H1 (cell line): ENCODE results near the gene ATP10D. TPM values are rescaled to one million over a fixed set of nuclear protein-coding genes. Genes with fewer than 3 reads are reported as not detected.

Source experiments
- CTCF ChIA-PET: fragments of 300-600 bp; sonication (Branson Sonifier 250); formaldehyde crosslinking; loops from one replicate; lab custom pipeline; 2021; ENCODE audit not compliant: partially characterized antibody; lab: Charles Lee
- POLR2A ChIA-PET: fragments of 300-600 bp; sonication (Branson Sonifier 250); formaldehyde crosslinking; loops from one replicate; lab custom pipeline; 2021; ENCODE audit warnings: inconsistent platforms; ENCODE audit not compliant: partially characterized antibody; lab: Charles Lee
- DNase-seq, 2 experiments: peaks; one replicate each; pipeline versions ENCODE4 v3.0.0 to v3.0.0-alpha.2; 2010 to 2022; ENCODE audit warnings: low spot score in 2 of 2, low read depth in 1 of 2, mixed read lengths in 1 of 2
- FAIRE-seq: peaks from 2 replicates; lab custom pipeline; 2011; peaks lifted over from hg19 to GRCh38; lab: Jason Lieb, UNC
- H2AFZ ChIP-seq: 2 replicates; pipeline ENCODE4 v1.8.1; 2012; ENCODE audit warnings: low read length, inconsistent platforms
- H2AK5ac ChIP-seq: 2 replicates; pipeline ENCODE4 v1.6.1; 2013; ENCODE audit warnings: low read depth, low read length
- H2BK120ac ChIP-seq: replicated peaks from 2 replicates; pipeline ENCODE3; 2013; ENCODE audit warnings: low read depth, low read length, inconsistent platforms
- H2BK12ac ChIP-seq: 2 replicates; pipeline ENCODE4 v1.6.1; 2013; ENCODE audit warnings: low read depth, low read length
- H2BK15ac ChIP-seq: 2 replicates; pipeline ENCODE4 v1.6.1; 2013; ENCODE audit warnings: low read length
- H2BK20ac ChIP-seq: 2 replicates; pipeline ENCODE4 v1.6.1; 2013; ENCODE audit warnings: low read length
- H2BK5ac ChIP-seq: 2 replicates; pipeline ENCODE4 v1.6.1; 2013; ENCODE audit warnings: low read depth, low read length
- H3K14ac ChIP-seq: 2 replicates; pipeline ENCODE4 v1.6.1; 2013; ENCODE audit warnings: inconsistent platforms; ENCODE audit not compliant: insufficient read length
- H3K18ac ChIP-seq: 2 replicates; pipeline ENCODE4 v1.6.1; 2013; ENCODE audit warnings: low read length; ENCODE audit errors: extremely low read depth
- H3K23ac ChIP-seq: 2 replicates; pipeline ENCODE4 v1.6.1; 2013; ENCODE audit warnings: inconsistent platforms; ENCODE audit not compliant: insufficient read length
- H3K23me2 ChIP-seq: 2 replicates; pipeline ENCODE4 v1.6.1; 2013; ENCODE audit warnings: low read depth, low read length
- H3K27ac ChIP-seq: 2 replicates; pipeline ENCODE4 v1.6.1; 2011; ENCODE audit warnings: low read depth, low read length, inconsistent platforms
- H3K27me3 ChIP-seq, 4 experiments: replicated peaks in 1 of 4; 1 replicate in 1 of 4; 2 replicates in 3 of 4; pipeline versions ENCODE4 v1.6.1 to v1.8.1; 2011 to 2013; ENCODE audit warnings: low read length in 3 of 4, mild to moderate bottlenecking in 3 of 4, inconsistent platforms in 2 of 4, mixed read lengths in 2 of 4, moderate library complexity in 1 of 4; ENCODE audit not compliant: control insufficient read depth in 3 of 4, insufficient read depth in 3 of 4; ENCODE audit errors: extremely low read depth in 1 of 4
- H3K36me3 ChIP-seq, 4 experiments: 2 replicates each; pipeline versions ENCODE4 v1.6.1 to v1.8.1; 2011 to 2013; ENCODE audit warnings: mild to moderate bottlenecking in 4 of 4, low read length in 3 of 4, moderate library complexity in 2 of 4, control low read depth in 1 of 4, inconsistent platforms in 1 of 4; ENCODE audit not compliant: insufficient read depth in 4 of 4, control insufficient read depth in 2 of 4
- H3K4ac ChIP-seq: replicated peaks from 2 replicates; pipeline ENCODE3; 2013; ENCODE audit warnings: low read length, low read depth, mixed read lengths, inconsistent platforms; ENCODE audit not compliant: insufficient read length
- H3K4me1 ChIP-seq, 4 experiments: replicated peaks in 1 of 4; 1 replicate in 1 of 4; 2 replicates in 3 of 4; pipeline versions ENCODE4 v1.6.1 to v1.8.1; 2011 to 2013; ENCODE audit warnings: low read length in 3 of 4, inconsistent platforms in 2 of 4, mixed read lengths in 1 of 4; ENCODE audit not compliant: insufficient read depth in 4 of 4, control insufficient read depth in 3 of 4
- H3K4me2 ChIP-seq, 2 experiments: 2 replicates each; pipeline versions ENCODE4 v1.6.1 to v1.8.1; 2011 to 2013; ENCODE audit warnings: low read depth in 2 of 2, low read length in 2 of 2, control low read depth in 1 of 2, inconsistent platforms in 1 of 2, mild to moderate bottlenecking in 1 of 2; ENCODE audit not compliant: insufficient read depth in 1 of 2
- H3K4me3 ChIP-seq, 4 experiments: fragments of 200-600, 300-600 bp in 1 of 4; sonication (generic), shearing (Covaris generic), sonication (Bioruptor Twin) in 1 of 4; 2 replicates each; pipeline versions ENCODE4 v1.5.1 to v1.8.1; 2011 to 2016; ENCODE audit warnings: low read length in 4 of 4, low read depth in 3 of 4, control low read depth in 2 of 4, inconsistent platforms in 2 of 4, mild to moderate bottlenecking in 2 of 4, mixed read lengths in 1 of 4, moderate library complexity in 1 of 4; ENCODE audit not compliant: insufficient read depth in 2 of 4; ENCODE audit errors: extremely low read depth in 1 of 4
- H3K56ac ChIP-seq: replicated peaks from 2 replicates; pipeline ENCODE3; 2013; ENCODE audit warnings: low read depth, mild to moderate bottlenecking, mixed read lengths, low read length, inconsistent platforms; ENCODE audit not compliant: insufficient read length
- H3K79me1 ChIP-seq: 2 replicates; pipeline ENCODE4 v1.6.1; 2013; ENCODE audit warnings: low read depth, low read length, control low read depth
- H3K79me2 ChIP-seq, 2 experiments: 2 replicates each; pipeline versions ENCODE4 v1.6.1 to v1.8.1; 2012 to 2013; ENCODE audit warnings: low read length in 2 of 2, mild to moderate bottlenecking in 2 of 2, inconsistent platforms in 1 of 2; ENCODE audit not compliant: insufficient read depth in 2 of 2, control insufficient read depth in 1 of 2
- H3K9ac ChIP-seq, 4 experiments: replicated peaks in 1 of 4; 1 replicate in 1 of 4; 2 replicates in 3 of 4; pipeline versions ENCODE4 v1.6.1 to v1.8.1; 2011 to 2013; ENCODE audit warnings: low read depth in 3 of 4, low read length in 3 of 4, control low read depth in 2 of 4, mild to moderate bottlenecking in 2 of 4, moderate library complexity in 2 of 4, inconsistent platforms in 1 of 4; ENCODE audit errors: extremely low read depth in 1 of 4
- H3K9me3 ChIP-seq, 2 experiments: 2 replicates each; pipeline versions ENCODE4 v1.6.1 to v1.8.1; 2012 to 2013; ENCODE audit warnings: mild to moderate bottlenecking in 2 of 2, moderate library complexity in 2 of 2, control low read depth in 1 of 2, inconsistent platforms in 1 of 2, low read depth in 1 of 2, low read length in 1 of 2, mixed read lengths in 1 of 2; ENCODE audit not compliant: insufficient read depth in 2 of 2
- H4K20me1 ChIP-seq, 2 experiments: replicated peaks in 1 of 2; 2 replicates each; pipeline versions ENCODE3 to v1.8.1; 2011 to 2013; ENCODE audit warnings: inconsistent platforms in 2 of 2, low read length in 2 of 2, mild to moderate bottlenecking in 1 of 2; ENCODE audit not compliant: insufficient read depth in 2 of 2, control insufficient read depth in 1 of 2
- H4K5ac ChIP-seq: 2 replicates; pipeline ENCODE4 v1.6.1; 2013; ENCODE audit warnings: low read length, low read depth, mixed read lengths, inconsistent platforms; ENCODE audit not compliant: insufficient read length
- H4K8ac ChIP-seq: 2 replicates; pipeline ENCODE4 v1.8.0; 2013; ENCODE audit warnings: mild to moderate bottlenecking, moderate library complexity, low read length, inconsistent platforms; ENCODE audit not compliant: insufficient read depth; ENCODE audit errors: extremely low read depth
- H4K91ac ChIP-seq: replicated peaks from 2 replicates; pipeline ENCODE3; 2013; ENCODE audit warnings: low read length, mixed read lengths, inconsistent platforms; ENCODE audit not compliant: insufficient read length
- CREB1 ChIP-seq: IDR thresholded peaks from 2 replicates; pipeline ENCODE4 v1.6.1; 2012; ENCODE audit warnings: inconsistent platforms
- GABPA ChIP-seq: IDR thresholded peaks from 2 replicates; pipeline ENCODE4 v1.6.1; 2011; ENCODE audit warnings: mild to moderate bottlenecking, low read length, moderate library complexity, borderline replicate concordance; ENCODE audit not compliant: insufficient read depth
- HDAC2 ChIP-seq, 2 experiments: fragments of 300-600 bp in 1 of 2; sonication (generic) in 1 of 2; IDR thresholded peaks; 2 replicates each; pipeline ENCODE4 v1.6.1; 2011 to 2012; ENCODE audit warnings: low read depth in 2 of 2, low read length in 2 of 2, mild to moderate bottlenecking in 2 of 2, moderate library complexity in 2 of 2, borderline replicate concordance in 1 of 2, inconsistent platforms in 1 of 2
- MAFK ChIP-seq: IDR thresholded peaks from 2 replicates; pipeline ENCODE4 v1.6.1; 2012; ENCODE audit warnings: low read depth, mild to moderate bottlenecking, improper control_type of control experiment, low read length
- POLR2A ChIP-seq, 2 experiments: IDR thresholded peaks; 1 replicate in 1 of 2; 2 replicates in 1 of 2; pipeline ENCODE4 v1.6.1; 2011; ENCODE audit warnings: low read depth in 2 of 2, low read length in 2 of 2, mild to moderate bottlenecking in 2 of 2; ENCODE audit errors: control extremely low read depth in 1 of 2
- WGBS, 2 experiments: shearing (Covaris generic) in 1 of 2; methylation state at CpG; one replicate each; pipeline versions ENCODE4 v1.1.6 to v1.1.7; 2013 to 2015; ENCODE audit warnings: low lambda C conversion rate in 2 of 2, mixed read lengths in 2 of 2, inconsistent platforms in 1 of 2, low coverage in 1 of 2, missing lambda C conversion rate in 1 of 2; ENCODE audit not compliant: insufficient replicate concordance in 2 of 2, insufficient coverage in 1 of 2, insufficient read length in 1 of 2; ENCODE audit errors: extremely low coverage in 1 of 2, missing lambda C conversion rate in 1 of 2; 5-methylcytosine and 5-hydroxymethylcytosine counted together
- polyA plus RNA-seq, 7 experiments: library from polyadenylated mRNA; depleted of rRNA in 3 of 7; stranded (reverse) in 5 of 7; unstranded in 2 of 7; fragments of >200 nt in 5 of 7; fragments of 200-250 nt in 2 of 7; gene quantifications; 1 replicate in 5 of 7; 2 replicates in 1 of 7; 4 replicates in 1 of 7; pipeline versions ENCODE4 v1.2.1 to v1.2.3, GENCODE V29; 2011 to 2013; ENCODE audit warnings: missing spikeins in 2 of 7, mixed read lengths in 2 of 7
- total RNA-seq: library from RNA; stranded (reverse); fragmentation: NEBNext Ultra II Directional; extraction: Animal tissue kit (Norgen Biotek cat#: 25700); gene quantifications from 2 replicates; pipeline ENCODE4 v1.2.1, GENCODE V29; 2021
- TF ChIP-seq, protein P1 (sequence below): IDR thresholded peaks from 2 replicates; pipeline ENCODE4 v1.6.1; 2012; ENCODE audit warnings: inconsistent platforms
- TF ChIP-seq, protein P2 (sequence below): IDR thresholded peaks from 2 replicates; pipeline ENCODE4 v1.6.1; 2012; ENCODE audit warnings: inconsistent platforms

ATP10D gene
- total and polyA plus RNA-seq, 2 of the 8 experiments (the other 6 are each of a cell fraction or from before 2014, with no cell fraction given): 2.9 to 5.9 TPM

DNA sequence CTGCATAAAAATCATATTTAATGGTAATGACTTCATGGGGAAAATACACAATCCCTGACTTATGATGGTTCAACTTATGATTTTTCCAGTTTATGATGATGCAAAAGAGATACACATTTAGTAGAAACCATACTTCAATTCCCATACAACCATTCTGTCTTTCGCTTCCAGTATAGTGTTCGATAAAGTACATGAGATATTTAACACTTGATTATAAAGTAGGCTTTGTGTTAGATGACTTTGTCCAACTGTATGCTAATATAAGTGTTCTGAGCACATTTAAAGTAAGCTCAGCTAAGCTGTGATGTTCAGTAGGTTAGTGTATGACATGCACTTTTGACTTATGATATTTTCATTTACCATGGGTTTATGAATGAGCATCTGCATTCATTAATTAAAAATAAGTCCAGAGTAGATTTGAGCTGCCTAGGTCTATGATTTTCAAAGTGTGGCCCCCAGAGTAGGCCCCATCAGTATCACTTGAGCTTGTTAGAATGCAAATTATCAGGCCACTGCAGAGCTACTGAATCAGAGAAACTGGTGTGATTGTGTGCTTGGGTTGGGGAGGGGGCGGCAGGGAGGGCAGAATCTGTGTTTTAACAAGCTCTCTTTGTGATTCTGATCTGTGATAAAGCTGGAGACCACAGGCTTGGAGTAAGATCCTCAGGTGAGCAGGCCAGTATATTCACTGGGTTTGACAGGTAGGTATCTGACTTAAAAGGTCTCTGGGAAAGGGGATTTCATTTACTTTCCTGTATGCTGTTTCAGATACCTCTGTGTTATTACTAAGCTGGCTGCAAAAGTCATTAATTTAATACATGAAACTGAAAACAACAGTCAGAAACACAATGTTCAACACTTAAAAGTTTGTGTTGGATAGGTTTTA is 8.4 kb downstream of the ATP10D start:
- DNase-seq (no peak), FAIRE-seq (no peak)
- ChIA-PET POLR2A (interaction anchor here (1.1 to 1.9 kb wide), 2 partner anchors 9 to 12 kb away, joined by 3 to 4 read pairs; no protein-coding TSS in a partner anchor), CTCF (interaction anchor here (0.9 to 1.1 kb wide), 2 partner anchors 15 to 70 kb away, joined by 3 to 5 read pairs; no protein-coding TSS in a partner anchor)
- no peak overlapping the region for H3K56ac ChIP-seq
- H3K9me3 ChIP-seq: no peaks in the 10 kb centered on the region
- TF ChIP-seq HDAC2 (IDR thresholded peaks at IDR 0.05; ENCODE audit: borderline replicate concordance in 1 of 2, low read depth in 2 of 2, low read length in 2 of 2) (no peak), GABPA (no peak), CREB1 (no peak), MAFK (no peak), POLR2A (IDR thresholded peaks at IDR 0.05; ENCODE audit: control extremely low read depth in 1 of 2, low read depth in 2 of 2, low read length in 2 of 2) (0 out of 3 replicates have a peak, but pooled peaks of 1 of the 2 experiments have one; percentile 29)
- TF ChIP-seq, protein P1, sequence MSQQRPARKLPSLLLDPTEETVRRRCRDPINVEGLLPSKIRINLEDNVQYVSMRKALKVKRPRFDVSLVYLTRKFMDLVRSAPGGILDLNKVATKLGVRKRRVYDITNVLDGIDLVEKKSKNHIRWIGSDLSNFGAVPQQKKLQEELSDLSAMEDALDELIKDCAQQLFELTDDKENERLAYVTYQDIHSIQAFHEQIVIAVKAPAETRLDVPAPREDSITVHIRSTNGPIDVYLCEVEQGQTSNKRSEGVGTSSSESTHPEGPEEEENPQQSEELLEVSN: no peak
- TF ChIP-seq, protein P2, sequence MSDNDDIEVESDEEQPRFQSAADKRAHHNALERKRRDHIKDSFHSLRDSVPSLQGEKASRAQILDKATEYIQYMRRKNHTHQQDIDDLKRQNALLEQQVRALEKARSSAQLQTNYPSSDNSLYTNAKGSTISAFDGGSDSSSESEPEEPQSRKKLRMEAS: no peak
- H3K4me1 ChIP-seq: no peaks in the 10 kb centered on the region
- no peaks in the 10 kb centered on the region for H3K79me2 ChIP-seq
- no peak overlapping the region; a peak in 1 of 7 replicates for H3K9ac ChIP-seq
- H3K27me3 ChIP-seq: no peaks in the 10 kb centered on the region
- 94% methylated on average over 3 of the region's 3 CpGs; no CpG with 5 or more reads in 1 of the 2 experiments for WGBS, 2 experiments
- H3K14ac ChIP-seq: no peak overlapping the region
- no peak overlapping the region for H3K4me2 ChIP-seq
- no peaks in the 10 kb centered on the region for H3K23me2 ChIP-seq
- H3K79me1 ChIP-seq: no peaks in the 10 kb centered on the region
- H2BK120ac ChIP-seq: no peak overlapping the region
- H3K4ac ChIP-seq: no peak overlapping the region
- H4K91ac ChIP-seq: no peak overlapping the region
- H2BK20ac ChIP-seq: no peak overlapping the region
- no peak overlapping the region for H4K5ac ChIP-seq
- no peak overlapping the region for H2AK5ac ChIP-seq
- no peak overlapping the region for H2BK15ac ChIP-seq
- H2BK12ac ChIP-seq: no peak overlapping the region
- H3K36me3 ChIP-seq: no peaks in the 10 kb centered on the region
- H3K23ac ChIP-seq: no peak overlapping the region
- no peak overlapping the region for H2AFZ ChIP-seq
- H2BK5ac ChIP-seq: no peak overlapping the region
- no peaks in the 10 kb centered on the region for H4K20me1 ChIP-seq
- H4K8ac ChIP-seq: no peak overlapping the region
- no peak overlapping the region for H3K27ac ChIP-seq
- no peak overlapping the region for H3K4me3 ChIP-seq
- no peak overlapping the region for H3K18ac ChIP-seq
